GM12865 (cell line): ENCODE results near the gene PPP4R2.

ENCODE experiments used
- DNase-seq: peaks from one replicate; pipeline ENCODE4 v3.0.0; 2010; ENCODE audit warnings: low read depth
- H3K4me3 ChIP-seq: 2 replicates; pipeline ENCODE4 v1.5.1; 2011; ENCODE audit warnings: mild to moderate bottlenecking, low read depth, low read length, control low read depth
- CTCF ChIP-seq: IDR thresholded peaks from 2 replicates; pipeline ENCODE4 v1.5.1; 2011; ENCODE audit warnings: low read length, control low read depth, low read depth, inconsistent platforms; ENCODE audit not compliant: insufficient read depth; ENCODE audit errors: missing control alignments

Gene PPP4R2

GRCh38 chr3:73086071-73086494, 89.5 kb downstream of the PPP4R2 start:
- peak; percentile 68 for TF ChIP-seq CTCF
- H3K4me3 ChIP-seq, result no peak overlapping the region
- peak; percentile 37 for DNase-seq

- no peak for DNase-seq
- no peak overlapping the region for H3K4me3 ChIP-seq
- TF ChIP-seq CTCF, result no peak
Measured at GRCh38 chr3:73094129-73094528, 97.5 kb downstream of the PPP4R2 start.

- no peak for DNase-seq
- no peak for TF ChIP-seq CTCF
- H3K4me3 ChIP-seq, result no peak overlapping the region
Measured at GRCh38 chr3:73094951-73095350, 98.3 kb downstream of the PPP4R2 start.

- no peak for DNase-seq
- TF ChIP-seq CTCF, result no peak
- no peak overlapping the region for H3K4me3 ChIP-seq
Measured at GRCh38 chr3:73096169-73096568, 99.6 kb downstream of the PPP4R2 start.

- TF ChIP-seq CTCF, result no peak
- H3K4me3 ChIP-seq, result no peak overlapping the region
- DNase-seq, result no peak
Measured at GRCh38 chr3:73098026-73098425, 101.4 kb downstream of the PPP4R2 start.

GRCh38 chr3:73098873-73099272, 102.3 kb downstream of the PPP4R2 start:
- no peak for TF ChIP-seq CTCF
- no peak for DNase-seq
- H3K4me3 ChIP-seq, result no peak overlapping the region

GRCh38 chr3:73100741-73101559, 104.3 kb downstream of the PPP4R2 start:
- DNase-seq, result peak; percentile 85
- TF ChIP-seq CTCF, result peak; percentile 88
- H3K4me3 ChIP-seq, result no peak overlapping the region
